ENCODE data around the gene SP1. TPM values are rescaled to one million over a fixed set of nuclear protein-coding genes. Genes with fewer than 3 reads are reported as not detected.

The SP1 gene
- total RNA-seq, 6 experiments from 2014 or later = 38.2 to 51.8 (median 43.5) TPM

DNA sequence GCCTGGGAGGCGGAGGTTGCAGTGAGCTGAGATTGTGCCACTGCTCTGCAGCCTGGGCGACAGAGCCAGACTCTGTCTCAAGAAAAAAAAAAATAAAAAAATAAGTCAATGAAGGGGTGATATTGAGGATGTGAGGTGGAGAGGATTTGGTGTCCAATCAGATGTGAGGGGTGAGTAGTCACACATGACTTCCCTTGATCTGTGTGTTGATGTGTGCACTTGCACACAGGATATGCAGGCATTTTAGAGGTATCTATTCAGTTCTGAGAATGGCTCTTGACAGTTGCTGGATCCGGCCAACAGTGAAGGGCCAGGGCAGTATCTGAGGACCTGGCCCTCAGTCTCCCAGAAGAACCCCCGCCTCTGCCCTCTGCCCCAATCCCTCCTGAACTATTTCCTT lies 36.0 kb upstream of the SP1 start:
- peaks cover 23% of the 10 kb centered on the region for H3K4me1 Mint-ChIP-seq (ENCODE audit: low read depth)
- H3K9me3 Mint-ChIP-seq = no peaks in the 10 kb centered on the region
- H3K27me3 Mint-ChIP-seq (ENCODE audit: insufficient read depth) = peaks cover 11% of the 10 kb centered on the region
- TF ChIP-seq, protein P1, sequence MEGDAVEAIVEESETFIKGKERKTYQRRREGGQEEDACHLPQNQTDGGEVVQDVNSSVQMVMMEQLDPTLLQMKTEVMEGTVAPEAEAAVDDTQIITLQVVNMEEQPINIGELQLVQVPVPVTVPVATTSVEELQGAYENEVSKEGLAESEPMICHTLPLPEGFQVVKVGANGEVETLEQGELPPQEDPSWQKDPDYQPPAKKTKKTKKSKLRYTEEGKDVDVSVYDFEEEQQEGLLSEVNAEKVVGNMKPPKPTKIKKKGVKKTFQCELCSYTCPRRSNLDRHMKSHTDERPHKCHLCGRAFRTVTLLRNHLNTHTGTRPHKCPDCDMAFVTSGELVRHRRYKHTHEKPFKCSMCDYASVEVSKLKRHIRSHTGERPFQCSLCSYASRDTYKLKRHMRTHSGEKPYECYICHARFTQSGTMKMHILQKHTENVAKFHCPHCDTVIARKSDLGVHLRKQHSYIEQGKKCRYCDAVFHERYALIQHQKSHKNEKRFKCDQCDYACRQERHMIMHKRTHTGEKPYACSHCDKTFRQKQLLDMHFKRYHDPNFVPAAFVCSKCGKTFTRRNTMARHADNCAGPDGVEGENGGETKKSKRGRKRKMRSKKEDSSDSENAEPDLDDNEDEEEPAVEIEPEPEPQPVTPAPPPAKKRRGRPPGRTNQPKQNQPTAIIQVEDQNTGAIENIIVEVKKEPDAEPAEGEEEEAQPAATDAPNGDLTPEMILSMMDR (IDR thresholded peaks at IDR 0.05) = no peak
- H3K27ac Mint-ChIP-seq = no peak overlapping the region
- DNase-seq = no peak
- no peaks in the 10 kb centered on the region for H3K36me3 Mint-ChIP-seq (ENCODE audit: low read depth)
- peak overlapping the region; percentile 64; the same call in 1 of the 2 replicates for H3K4me3 Mint-ChIP-seq

- TF ChIP-seq, protein P1 (IDR thresholded peaks at IDR 0.05) = no peak
- Mint-ChIP-seq H3K4me3 (peak overlapping the region; percentile 64), H3K27me3 (ENCODE audit: insufficient read depth) (peaks cover 11% of the 10 kb centered on the region), H3K4me1 (ENCODE audit: low read depth) (peaks cover 26% of the 10 kb centered on the region), H3K9me3 (no peaks in the 10 kb centered on the region), H3K27ac (no peak overlapping the region), H3K36me3 (ENCODE audit: low read depth) (no peaks in the 10 kb centered on the region)
- no peak for DNase-seq
These were observed 35.5 kb upstream of the SP1 start for GRCh38 chr12:53344487-53344823.

DNA sequence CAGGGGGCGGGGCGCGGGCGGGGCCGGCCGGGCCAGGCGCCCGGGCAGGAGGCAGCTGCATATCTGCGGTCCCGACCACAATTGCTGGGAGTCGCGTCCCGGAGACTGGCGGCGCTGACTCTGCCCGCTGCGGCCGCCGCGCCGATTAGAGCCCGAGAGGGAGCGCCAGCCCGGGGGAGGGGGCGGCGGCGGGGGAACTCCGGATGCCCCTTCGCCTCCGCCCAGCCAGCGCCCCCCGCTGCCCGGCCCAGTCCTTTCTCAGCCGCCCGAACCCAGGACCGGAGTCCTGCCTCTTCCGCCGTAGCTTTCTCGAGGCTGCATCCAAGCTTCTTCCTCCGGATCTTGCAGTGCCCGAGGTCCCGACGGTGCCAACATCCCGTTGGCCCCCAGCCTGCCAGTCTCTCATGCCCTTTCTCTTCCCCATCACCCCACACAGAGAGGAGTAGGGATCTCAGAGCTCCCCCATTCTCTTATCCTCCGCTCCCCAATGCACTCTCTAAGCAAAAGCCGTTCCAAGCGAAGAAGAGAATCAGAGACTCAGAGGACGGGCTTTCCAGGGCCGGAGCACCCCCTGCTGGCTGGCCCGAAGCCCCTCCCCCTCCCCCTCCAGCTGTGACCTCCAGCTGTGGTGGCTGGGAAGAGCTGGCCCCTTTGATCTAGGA lies 35.0 kb upstream of the SP1 start:
- TF ChIP-seq, protein P1 (IDR thresholded peaks at IDR 0.05) = peak; percentile 71
- Mint-ChIP-seq H3K4me1 (ENCODE audit: low read depth) (peaks cover 26% of the 10 kb centered on the region), H3K36me3 (ENCODE audit: low read depth) (no peaks in the 10 kb centered on the region)

DNA sequence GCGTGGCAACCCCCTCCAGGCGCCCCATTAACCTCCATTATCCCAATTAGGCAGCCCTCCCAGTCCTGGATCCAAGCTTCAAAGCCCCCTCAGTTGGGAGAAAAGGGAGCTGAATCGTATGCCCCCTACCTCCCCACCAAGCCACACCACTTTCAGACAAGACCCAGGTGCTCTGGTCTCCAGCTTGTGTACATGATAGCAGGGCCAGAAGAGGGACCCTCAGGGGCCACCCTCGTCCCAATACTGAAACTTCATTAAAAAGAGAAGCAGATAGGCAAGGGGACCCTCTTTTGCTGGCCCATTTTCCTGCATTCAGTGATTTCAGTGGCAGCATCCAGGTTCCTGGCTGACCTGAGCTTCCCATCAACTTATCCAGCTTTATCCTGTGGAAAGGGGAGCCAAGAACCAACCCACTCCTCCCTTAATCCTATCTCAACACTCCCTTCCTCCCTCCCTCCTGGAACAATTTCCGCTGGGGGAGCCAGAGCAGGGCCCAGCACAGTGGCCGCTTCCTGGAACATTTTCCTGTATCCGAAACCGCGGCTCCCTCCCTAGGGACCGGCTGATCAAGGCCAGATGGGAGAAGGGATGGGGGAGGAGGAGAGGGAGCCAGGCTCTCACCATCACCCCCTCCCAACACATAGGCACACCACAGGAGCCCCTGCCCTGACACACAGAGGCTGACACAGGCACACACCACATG lies 34.3 kb upstream of the SP1 start:
- TF ChIP-seq, protein P1 (IDR thresholded peaks at IDR 0.05) = peak; percentile 24
- Mint-ChIP-seq H3K4me3 (peak overlapping the region; percentile 96), H3K27ac (peak overlapping the region; percentile 87), H3K27me3 (ENCODE audit: insufficient read depth) (peaks cover 9% of the 10 kb centered on the region), H3K36me3 (ENCODE audit: low read depth) (no peaks in the 10 kb centered on the region), H3K9me3 (no peaks in the 10 kb centered on the region), H3K4me1 (ENCODE audit: low read depth) (peaks cover 26% of the 10 kb centered on the region)
- DNase-seq = no peak

More for the DNA sequence above, 35.0 kb upstream of the SP1 start:
- Mint-ChIP-seq H3K27ac (peak overlapping the region; percentile 87), H3K9me3 (no peaks in the 10 kb centered on the region), H3K27me3 (ENCODE audit: insufficient read depth) (peaks cover 11% of the 10 kb centered on the region), H3K4me3 (peak overlapping the region; percentile 96)
- DNase-seq = peak; percentile 37

GRCh38 chr12:53346491-53346890 lies 33.5 kb upstream of the SP1 start:
- DNase-seq = no peak
- peaks cover 3% of the 10 kb centered on the region; the same call in 1 of the 2 replicates for H3K27me3 Mint-ChIP-seq (ENCODE audit: insufficient read depth)
- no peaks in the 10 kb centered on the region for H3K36me3 Mint-ChIP-seq (ENCODE audit: low read depth)
- TF ChIP-seq, protein P1 (IDR thresholded peaks at IDR 0.05) = no peak
- no peaks in the 10 kb centered on the region for H3K9me3 Mint-ChIP-seq
- H3K4me1 Mint-ChIP-seq (ENCODE audit: low read depth) = peaks cover 26% of the 10 kb centered on the region
- peak overlapping the region; percentile 41; the same call in 1 of the 2 replicates for H3K27ac Mint-ChIP-seq
- H3K4me3 Mint-ChIP-seq = no peak overlapping the region

All from HFFc6 (cell line).